K562 (cell line): ENCODE data around the gene CCDC136. TPM values are rescaled to one million over a fixed set of nuclear protein-coding genes. Genes with fewer than 3 reads are reported as not detected.

Experiments
- ARHGAP35 ChIP-seq: fragments of 450-650 bp; IDR thresholded peaks from 2 replicates; pipeline ENCODE4 v1.6.1; 2018; ENCODE audit not compliant: partially characterized antibody
- ARID2 ChIP-seq: fragments of 450-650 bp; IDR thresholded peaks from 2 replicates; pipeline ENCODE4 v1.6.1; 2017; ENCODE audit warnings: antibody characterized with exemption, mild to moderate bottlenecking
- ATF7 ChIP-seq: fragments of 450-650 bp; IDR thresholded peaks from 2 replicates; pipeline ENCODE4 v1.7.1; 2014; ENCODE audit warnings: mild to moderate bottlenecking, moderate library complexity
- CREM ChIP-seq: IDR thresholded peaks from 2 replicates; pipeline ENCODE4 v1.6.1; 2014; ENCODE audit warnings: antibody characterized with exemption, low read depth
- DPF2 ChIP-seq: fragments of 450-650 bp; IDR thresholded peaks from 2 replicates; pipeline ENCODE4 v1.6.1; 2016
- ETS2 ChIP-seq: IDR thresholded peaks from 2 replicates; pipeline ENCODE4 v1.6.1; 2016; ENCODE audit warnings: borderline replicate concordance, missing genetic modification characterization, mild to moderate bottlenecking, moderate library complexity, missing compliant biosample characterization; ENCODE audit not compliant: poor library complexity, severe bottlenecking
- FOSL1 ChIP-seq: fragments of 200-800 bp; sonication (Bioruptor generic); conservative IDR thresholded peaks from 2 replicates; pipeline ENCODE4 v1.6.1; 2016; ENCODE audit warnings: missing genetic modification characterization, missing compliant biosample characterization
- JUND ChIP-seq, 2 experiments: IDR thresholded peaks; 2 replicates in 1 of 2; 3 replicates in 1 of 2; pipeline ENCODE4 v1.6.1; 2011; ENCODE audit warnings: borderline replicate concordance in 2 of 2, low read depth in 2 of 2, low read length in 2 of 2, improper control_type of control experiment in 1 of 2, missing biosample characterization in 1 of 2, missing genetic modification characterization in 1 of 2, missing genetic modification reagents in 1 of 2
- KAT8 ChIP-seq: fragments of 450-650 bp; IDR thresholded peaks from 2 replicates; pipeline ENCODE4 v1.6.1; 2016; ENCODE audit warnings: low read depth, mild to moderate bottlenecking
- MEIS2 ChIP-seq: fragments of 450-650 bp; IDR thresholded peaks from 2 replicates; pipeline ENCODE4 v1.6.1; 2014; ENCODE audit warnings: mild to moderate bottlenecking; ENCODE audit not compliant: partially characterized antibody
- MNT ChIP-seq, 2 experiments: fragments of 450-650 bp; conservative IDR thresholded peaks; 2 replicates each; pipeline ENCODE4 v1.6.1; 2017; ENCODE audit warnings: mild to moderate bottlenecking in 2 of 2, moderate library complexity in 2 of 2
- MYC ChIP-seq, 2 experiments: fragments of 250-450 bp in 1 of 2; sonication (Bioruptor Pico) in 1 of 2; IDR thresholded peaks; 2 replicates each; pipeline versions ENCODE4 v1.5.1 to v1.6.1; 2012 to 2021; ENCODE audit warnings: low read depth in 2 of 2, borderline replicate concordance in 1 of 2, improper control_type of control experiment in 1 of 2, low read length in 1 of 2, mild to moderate bottlenecking in 1 of 2, moderate library complexity in 1 of 2
- NFIX ChIP-seq: fragments of 250-450 bp; sonication (Bioruptor Pico); IDR thresholded peaks from 2 replicates; pipeline ENCODE4 v1.4.0; 2020; ENCODE audit warnings: low read depth, mild to moderate bottlenecking, moderate library complexity
- NR2C2 ChIP-seq, 2 experiments: fragments of 200-800 bp in 1 of 2; sonication (Bioruptor generic) in 1 of 2; sonication (generic) in 1 of 2; formaldehyde crosslinking in 1 of 2; IDR thresholded peaks; 2 replicates each; pipeline versions ENCODE4 v1.6.1 to v1.8.0; 2016 to 2022; ENCODE audit warnings: mild to moderate bottlenecking in 1 of 2, missing compliant biosample characterization in 1 of 2, missing genetic modification characterization in 1 of 2, missing genetic modification reagents in 1 of 2
- PCBP1 ChIP-seq: fragments of 200-400 bp; formaldehyde crosslinking; IDR thresholded peaks from 2 replicates; pipeline ENCODE4 v1.6.1; 2018; ENCODE audit warnings: mild to moderate bottlenecking, low read depth, low read length; ENCODE audit not compliant: poor library complexity, severe bottlenecking
- PHF20 ChIP-seq: fragments of 450-650 bp; IDR thresholded peaks from 2 replicates; pipeline ENCODE4 v1.6.1; 2018; ENCODE audit not compliant: partially characterized antibody
- PURB ChIP-seq: sonication (generic); formaldehyde crosslinking; IDR thresholded peaks from 2 replicates; pipeline ENCODE4 v1.9.0; 2021; ENCODE audit warnings: low read depth, mild to moderate bottlenecking, missing genetic modification reagents
- RBM17 ChIP-seq: fragments of 200-400 bp; formaldehyde crosslinking; IDR thresholded peaks from 2 replicates; pipeline ENCODE4 v1.6.1; 2017; ENCODE audit warnings: low read depth, mild to moderate bottlenecking, low read length, borderline replicate concordance
- RFX7 ChIP-seq: fragments of 250-450 bp; sonication (Bioruptor Pico); IDR thresholded peaks from 2 replicates; pipeline ENCODE4 v1.5.1; 2021; ENCODE audit warnings: mild to moderate bottlenecking
- SMARCA5 ChIP-seq: fragments of 450-650 bp; IDR thresholded peaks from 2 replicates; pipeline ENCODE4 v1.6.1; 2016
- SMARCE1 ChIP-seq: fragments of 450-650 bp; IDR thresholded peaks from 2 replicates; pipeline ENCODE4 v1.7.1; 2016; ENCODE audit warnings: mild to moderate bottlenecking
- SP2 ChIP-seq: IDR thresholded peaks from 2 replicates; pipeline ENCODE4 v1.6.1; 2011; ENCODE audit warnings: mild to moderate bottlenecking, low read depth, low read length, moderate library complexity; ENCODE audit not compliant: poor library complexity, severe bottlenecking; ENCODE audit errors: extremely low read depth
- U2AF2 ChIP-seq: fragments of 200-400 bp; formaldehyde crosslinking; optimal IDR thresholded peaks from 2 replicates; pipeline ENCODE3; 2017; ENCODE audit warnings: low read depth, mild to moderate bottlenecking, low read length
- ZBED1 ChIP-seq: IDR thresholded peaks from 2 replicates; pipeline ENCODE4 v1.6.1; 2014
- ZC3H4 ChIP-seq: sonication (generic); formaldehyde crosslinking; IDR thresholded peaks from 2 replicates; pipeline ENCODE4 v1.9.0; 2021; ENCODE audit warnings: missing genetic modification reagents, borderline replicate concordance
- ZFP30 ChIP-seq: fragments of 250-450 bp; sonication (Bioruptor Pico); IDR thresholded peaks from 2 replicates; pipeline ENCODE4 v1.8.0; 2022; ENCODE audit warnings: moderate library complexity, mild to moderate bottlenecking, inconsistent platforms, borderline replicate concordance
- ZNF133 ChIP-seq: fragments of 250-450 bp; sonication (Bioruptor Pico); IDR thresholded peaks from 2 replicates; pipeline ENCODE4 v1.4.0; 2020; ENCODE audit warnings: mild to moderate bottlenecking
- ZNF707 ChIP-seq: fragments of 250-450 bp; sonication (Bioruptor Pico); conservative IDR thresholded peaks from 2 replicates; pipeline ENCODE4 v1.8.0; 2022; ENCODE audit warnings: inconsistent platforms, mild to moderate bottlenecking, moderate library complexity
- polyA plus RNA-seq, 8 experiments: library from polyadenylated mRNA; depleted of rRNA in 4 of 8; stranded (reverse) in 5 of 8; unstranded in 3 of 8; fragments of >200 nt; fragmentation: Nextera tagmentation in 2 of 8; fragmentation: Illumina TruSeq in 1 of 8; extraction: Ambion mirVana in 2 of 8; extraction: Trizol in 1 of 8; gene quantifications; 2 replicates each; pipeline versions ENCODE4 v1.2.1 to v1.2.3, GENCODE V29; 2011 to 2014; ENCODE audit warnings: inconsistent platforms in 1 of 8, missing spikeins in 1 of 8
- total RNA-seq, 7 experiments: library from RNA; depleted of rRNA in 6 of 7; stranded (reverse); fragments of >200 nt in 6 of 7; fragmentation: Illumina TruSeq in 2 of 7; extraction: Trizol in 2 of 7; gene quantifications; 2 replicates each; pipeline versions ENCODE4 v1.2.1 to v1.2.3, GENCODE V29; 2011 to 2021; ENCODE audit warnings: low replicate concordance in 1 of 7

CCDC136 gene
- total and polyA plus RNA-seq, 9 of the 15 experiments (the other 6 are each of a cell fraction or from before 2014, with no cell fraction given) = 2.4 to 40.8 (median 26.5) TPM

DNA sequence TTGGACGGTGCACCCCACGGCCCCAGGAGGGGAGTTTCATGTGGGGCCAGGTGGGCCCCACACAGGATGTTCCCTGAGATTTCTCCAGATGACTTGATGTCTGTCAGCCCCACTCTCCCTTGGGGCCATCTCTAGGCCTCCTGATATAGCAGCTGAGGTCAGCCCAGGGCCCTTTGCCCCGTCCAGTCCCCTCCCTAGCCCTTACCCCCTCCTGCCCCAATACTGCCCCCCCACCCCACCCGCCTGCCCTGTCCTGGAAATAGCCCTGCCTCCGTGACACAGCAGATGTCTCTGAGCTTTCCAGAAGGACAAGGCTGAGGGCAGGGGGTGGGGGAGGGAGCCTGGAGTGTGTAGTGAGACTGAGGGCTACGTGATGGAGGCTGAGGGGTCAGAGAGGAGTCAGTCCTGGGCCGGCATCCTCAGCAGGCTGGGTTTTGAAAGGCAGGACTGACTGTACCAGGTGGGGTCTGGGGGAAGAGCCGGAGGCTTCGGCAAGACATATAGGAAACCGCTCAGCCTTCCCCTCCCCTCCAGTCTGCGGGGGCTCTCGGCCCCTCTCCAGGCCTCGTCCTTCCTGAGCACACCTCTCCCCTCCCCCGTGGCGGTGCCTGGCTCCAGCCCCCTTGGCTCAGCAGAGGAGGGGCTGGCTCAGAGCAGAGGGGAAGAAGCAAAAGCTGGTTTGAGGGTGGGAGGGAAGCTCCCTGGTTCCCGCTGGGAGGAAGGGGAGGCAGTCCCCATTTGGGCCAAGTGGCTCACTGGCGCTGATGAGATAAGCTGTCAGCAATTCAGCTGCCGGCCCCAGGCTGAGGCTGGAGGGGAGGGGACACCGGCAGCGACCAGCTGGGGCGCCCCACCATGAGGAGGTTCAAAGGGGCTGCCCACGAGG, 40.5 kb downstream of the CCDC136 start (continued):
- no peak for TF ChIP-seq PCBP1
- peak; percentile 79; the same call in 1 of the 2 replicates for TF ChIP-seq ZBED1
- peak; percentile 61 for TF ChIP-seq JUND (IDR thresholded peaks at IDR 0.05; ENCODE audit: borderline replicate concordance, low read depth, low read length)
- TF ChIP-seq JUND (tag; IDR thresholded peaks at IDR 0.05; ENCODE audit: borderline replicate concordance, low read depth, low read length) = peak; percentile 53; the same call in 1 of the 3 replicates
- TF ChIP-seq PHF20 = no peak
- no peak for TF ChIP-seq ARID2
- TF ChIP-seq SMARCA5 = peak; percentile 10; the same call in 1 of the 2 replicates
- TF ChIP-seq CREM = peak; percentile 67
- no peak for TF ChIP-seq SP2
- no peak for TF ChIP-seq NR2C2 (CRISPR knock-in tag; IDR thresholded peaks at IDR 0.05)
- TF ChIP-seq NR2C2 (tag; IDR thresholded peaks at IDR 0.05) = peak; percentile 87
- TF ChIP-seq KAT8 = no peak
- TF ChIP-seq ZNF707 (CRISPR knock-in tag) = no peak
- TF ChIP-seq FOSL1 (tag) = peak; percentile 52; the same call in 1 of the 2 replicates
- TF ChIP-seq PURB (CRISPR knock-in tag) = no peak
- TF ChIP-seq ZC3H4 (CRISPR knock-in tag) = no peak
- no peak for TF ChIP-seq ARHGAP35
- peak; percentile 86 for TF ChIP-seq DPF2
- TF ChIP-seq NFIX (CRISPR knock-in tag) = 0 out of 2 replicates have a peak, but pooled peaks have one; percentile 4
- TF ChIP-seq RBM17 = no peak
- TF ChIP-seq MYC (IDR thresholded peaks at IDR 0.05; ENCODE audit: low read depth, low read length) = peak; percentile 74
- TF ChIP-seq MYC (CRISPR knock-in tag; IDR thresholded peaks at IDR 0.05; ENCODE audit: borderline replicate concordance, low read depth) = peak; percentile 71; the same call in 1 of the 2 replicates
- TF ChIP-seq ATF7 = peak; percentile 66; the same call in 1 of the 2 replicates
- peak; percentile 66; the same call in 1 of the 2 replicates for TF ChIP-seq SMARCE1
- no peak for TF ChIP-seq ETS2 (tag)
- no peak for TF ChIP-seq U2AF2
- TF ChIP-seq MEIS2 = peak; percentile 88
- TF ChIP-seq ZNF133 (CRISPR knock-in tag) = no peak
- no peak for TF ChIP-seq ZFP30 (CRISPR knock-in tag)
- TF ChIP-seq RFX7 (CRISPR knock-in tag) = no peak
- TF ChIP-seq MNT (conservative IDR thresholded peaks at IDR 0.05) = peak; percentile 56 to 79; a peak in 3 of 4 replicates
